Esophagus (tissue), 2 donors: ENCODE results near the gene KLHDC8A. TPM values are rescaled to one million over a fixed set of nuclear protein-coding genes. Genes with fewer than 3 reads are reported as not detected.
A peak's percentile ranks its signal among the peaks of the same experiment; 100 is the strongest.
"Not testable (repeated sequence)": the region's sequence is repeated elsewhere in the genome, so short reads cannot be mapped to it uniquely, and the experiment has no call there.

Experiments used
- H3K27ac ChIP-seq, 2 donors: one replicate each; pipeline ENCODE4 v1.5.1; 2013; ENCODE audit warnings: low read depth in 2 of 2, mild to moderate bottlenecking in 2 of 2, inconsistent platforms in 1 of 2, low read length in 1 of 2, moderate library complexity in 1 of 2
- H3K27me3 ChIP-seq, 2 donors: one replicate each; pipeline ENCODE4 v1.6.1; 2013; ENCODE audit warnings: low read length in 2 of 2, control low read depth in 1 of 2, mild to moderate bottlenecking in 1 of 2; ENCODE audit not compliant: insufficient read depth in 2 of 2, control insufficient read depth in 1 of 2
- H3K36me3 ChIP-seq, 2 donors: one replicate each; pipeline ENCODE4 v1.6.1; 2013; ENCODE audit warnings: low read length in 1 of 2; ENCODE audit not compliant: control insufficient read depth in 2 of 2, insufficient read depth in 2 of 2
- H3K4me1 ChIP-seq, 2 donors: one replicate each; pipeline ENCODE4 v1.6.1; 2013; ENCODE audit warnings: low read length in 1 of 2; ENCODE audit not compliant: control insufficient read depth in 2 of 2, insufficient read depth in 2 of 2
- H3K4me3 ChIP-seq, 2 donors: one replicate each; pipeline ENCODE4 v1.5.1; 2013; ENCODE audit warnings: low read length in 2 of 2, mild to moderate bottlenecking in 2 of 2, low read depth in 1 of 2, moderate library complexity in 1 of 2
- H3K9me3 ChIP-seq, 2 donors: one replicate each; pipeline ENCODE4 v1.6.1; 2013; ENCODE audit warnings: mild to moderate bottlenecking in 2 of 2, low read depth in 1 of 2, low read length in 1 of 2, moderate library complexity in 1 of 2; ENCODE audit not compliant: control insufficient read depth in 2 of 2, insufficient read depth in 1 of 2
- WGBS, 2 donors: extraction: QIAGEN DNeasy Blood & Tissue Kit; methylation state at CpG; one replicate each; pipeline ENCODE4 v1.1.7; 2013; 5-methylcytosine and 5-hydroxymethylcytosine counted together
- polyA plus RNA-seq, 2 donors: library from polyadenylated mRNA; stranded (reverse); fragments of 200-250 nt; gene quantifications; one replicate each; pipeline ENCODE4 v1.2.3, GENCODE V29; 2013
- donor health status: healthy with polysubstance abuse.
- donor health status: Bipolar disorder and iron deficiency.

The KLHDC8A gene
- polyA plus RNA-seq, 2 donors: 5.5 to 8.0 TPM

- WGBS, 2 donors: 93 to 94% methylated on average over 19 of the region's 19 CpGs
- peak overlapping the region in 1 of 2 donors; percentile 36 for H3K27ac ChIP-seq
- no peaks in the 10 kb centered on the region for H3K9me3 ChIP-seq
- peaks cover 0 to 3% of the 10 kb centered on the region in 2 donors for H3K4me1 ChIP-seq
- H3K36me3 ChIP-seq: peaks cover 11 to 55% of the 10 kb centered on the region in 2 donors
- H3K27me3 ChIP-seq: no peaks in the 10 kb centered on the region
- no peak overlapping the region for H3K4me3 ChIP-seq
Observed at GRCh38 chr1:205304046-205304694, 52.6 kb downstream of the KLHDC8A start.

GRCh38 chr1:205303247-205303888 lies 53.4 kb downstream of the KLHDC8A start:
- 88 to 91% methylated on average over 20 of the region's 20 CpGs for WGBS, 2 donors
- H3K27me3 ChIP-seq: no peaks in the 10 kb centered on the region
- no peaks in the 10 kb centered on the region for H3K9me3 ChIP-seq
- H3K4me3 ChIP-seq: no peak overlapping the region
- H3K4me1 ChIP-seq: peaks cover 0 to 8% of the 10 kb centered on the region in 2 donors
- peaks cover 11 to 50% of the 10 kb centered on the region in 2 donors for H3K36me3 ChIP-seq
- H3K27ac ChIP-seq: no peak overlapping the region

GRCh38 chr1:205301842-205302588 lies 54.7 kb downstream of the KLHDC8A start:
- H3K36me3 ChIP-seq: peaks cover 4 to 37% of the 10 kb centered on the region in 2 donors
- peaks cover 0 to 11% of the 10 kb centered on the region in 2 donors for H3K4me1 ChIP-seq
- 67 to 75% methylated on average over 6 of the region's 6 CpGs for WGBS, 2 donors
- no peak overlapping the region for H3K4me3 ChIP-seq
- no peaks in the 10 kb centered on the region for H3K27me3 ChIP-seq
- H3K27ac ChIP-seq: no peak overlapping the region
- no peaks in the 10 kb centered on the region for H3K9me3 ChIP-seq

GRCh38 chr1:205301205-205301821 lies 55.4 kb downstream of the KLHDC8A start:
- Histone ChIP-seq H3K9me3 (no peaks in the 10 kb centered on the region), H3K27ac (no peak overlapping the region), H3K36me3 (peaks cover 4 to 30% of the 10 kb centered on the region in 2 donors), H3K4me3 (no peak overlapping the region), H3K4me1 (peaks cover 0 to 11% of the 10 kb centered on the region in 2 donors), H3K27me3 (no peaks in the 10 kb centered on the region)
- 34 to 36% methylated on average over 14 of the region's 14 CpGs for WGBS, 2 donors

- Histone ChIP-seq H3K4me1 (peaks cover 0 to 11% of the 10 kb centered on the region in 2 donors), H3K27ac (no peak overlapping the region), H3K27me3 (no peaks in the 10 kb centered on the region), H3K9me3 (no peaks in the 10 kb centered on the region), H3K36me3 (peaks cover 4 to 22% of the 10 kb centered on the region in 2 donors), H3K4me3 (no peak overlapping the region)
- WGBS, 2 donors: 93 to 94% methylated on average over 9 of the region's 9 CpGs
Observed at GRCh38 chr1:205300149-205300548, 56.6 kb downstream of the KLHDC8A start.

GRCh38 chr1:205298191-205298994 lies 58.3 kb downstream of the KLHDC8A start:
- Histone ChIP-seq H3K27ac (no peak overlapping the region), H3K27me3 (no peaks in the 10 kb centered on the region), H3K4me1 (peaks cover 0 to 16% of the 10 kb centered on the region in 2 donors), H3K9me3 (no peaks in the 10 kb centered on the region), H3K36me3 (peaks cover 0 to 6% of the 10 kb centered on the region in 2 donors), H3K4me3 (no peak overlapping the region)
- WGBS, 2 donors: 71 to 79% methylated on average over 9 of the region's 9 CpGs

GRCh38 chr1:205297546-205298177 lies 59.1 kb downstream of the KLHDC8A start:
- H3K4me1 ChIP-seq: peaks cover 0 to 16% of the 10 kb centered on the region in 2 donors
- not testable (repeated sequence) for H3K27me3 ChIP-seq, H3K9me3 ChIP-seq, H3K36me3 ChIP-seq, H3K4me3 ChIP-seq, H3K27ac ChIP-seq
- 91% methylated on average over 5 of the region's 5 CpGs for WGBS, 2 donors

- whole genome bisulfite sequencing, 2 donors: 52 to 59% methylated on average over 2 of the region's 2 CpGs
- Histone ChIP-seq H3K27ac (peak overlapping the region; percentile 9 to 52), H3K36me3 (no peaks in the 10 kb centered on the region), H3K4me3 (no peak overlapping the region), H3K27me3 (no peaks in the 10 kb centered on the region), H3K9me3 (no peaks in the 10 kb centered on the region), H3K4me1 (peaks cover 0 to 13% of the 10 kb centered on the region in 2 donors)
Observed at GRCh38 chr1:205296154-205296553, 60.6 kb downstream of the KLHDC8A start.
